ENCODE results near the gene NGFR. TPM values are rescaled to one million over a fixed set of nuclear protein-coding genes. Genes with fewer than 3 reads are reported as not detected.

The NGFR gene
- total RNA-seq, 1 experiment from 2014 or later, result 11.3 TPM

DNA sequence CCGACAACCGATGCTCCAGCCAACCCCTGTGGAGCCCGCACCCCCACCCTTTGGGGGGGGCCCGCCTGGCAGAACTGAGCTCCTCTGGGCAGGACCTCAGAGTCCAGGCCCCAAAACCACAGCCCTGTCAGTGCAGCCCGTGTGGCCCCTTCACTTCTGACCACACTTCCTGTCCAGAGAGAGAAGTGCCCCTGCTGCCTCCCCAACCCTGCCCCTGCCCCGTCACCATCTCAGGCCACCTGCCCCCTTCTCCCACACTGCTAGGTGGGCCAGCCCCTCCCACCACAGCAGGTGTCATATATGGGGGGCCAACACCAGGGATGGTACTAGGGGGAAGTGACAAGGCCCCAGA lies 17.9 kb downstream of the NGFR start:
- ChIA-PET POLR2A (no interaction called here), CTCF (interaction anchor here (1.0 to 13.5 kb wide), 7 partner anchors 8 to 105 kb away, joined by 4 to 199 read pairs (median 7); partner anchors contain the start of gene NGFR)
- H3K27me3 Mint-ChIP-seq (ENCODE audit: low read depth), result no peaks in the 10 kb centered on the region

More for the DNA sequence above, 17.9 kb downstream of the NGFR start:
- DNase-seq (ENCODE audit: low spot score) (no peak), ATAC-seq (no peak)
- Mint-ChIP-seq H3K36me3 (no peaks in the 10 kb centered on the region), H3K4me1 (peaks cover 63% of the 10 kb centered on the region), H3K4me3 (no peak overlapping the region), H3K9me3 (no peaks in the 10 kb centered on the region), H3K27ac (no peak overlapping the region)
- TF ChIP-seq, protein P1, sequence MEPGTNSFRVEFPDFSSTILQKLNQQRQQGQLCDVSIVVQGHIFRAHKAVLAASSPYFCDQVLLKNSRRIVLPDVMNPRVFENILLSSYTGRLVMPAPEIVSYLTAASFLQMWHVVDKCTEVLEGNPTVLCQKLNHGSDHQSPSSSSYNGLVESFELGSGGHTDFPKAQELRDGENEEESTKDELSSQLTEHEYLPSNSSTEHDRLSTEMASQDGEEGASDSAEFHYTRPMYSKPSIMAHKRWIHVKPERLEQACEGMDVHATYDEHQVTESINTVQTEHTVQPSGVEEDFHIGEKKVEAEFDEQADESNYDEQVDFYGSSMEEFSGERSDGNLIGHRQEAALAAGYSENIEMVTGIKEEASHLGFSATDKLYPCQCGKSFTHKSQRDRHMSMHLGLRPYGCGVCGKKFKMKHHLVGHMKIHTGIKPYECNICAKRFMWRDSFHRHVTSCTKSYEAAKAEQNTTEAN (CRISPR knock-in tag; IDR thresholded peaks at IDR 0.05), result no peak
- TF ChIP-seq NR2C2 (CRISPR knock-in tag; IDR thresholded peaks at IDR 0.05), result no peak
- TF ChIP-seq, protein P2, sequence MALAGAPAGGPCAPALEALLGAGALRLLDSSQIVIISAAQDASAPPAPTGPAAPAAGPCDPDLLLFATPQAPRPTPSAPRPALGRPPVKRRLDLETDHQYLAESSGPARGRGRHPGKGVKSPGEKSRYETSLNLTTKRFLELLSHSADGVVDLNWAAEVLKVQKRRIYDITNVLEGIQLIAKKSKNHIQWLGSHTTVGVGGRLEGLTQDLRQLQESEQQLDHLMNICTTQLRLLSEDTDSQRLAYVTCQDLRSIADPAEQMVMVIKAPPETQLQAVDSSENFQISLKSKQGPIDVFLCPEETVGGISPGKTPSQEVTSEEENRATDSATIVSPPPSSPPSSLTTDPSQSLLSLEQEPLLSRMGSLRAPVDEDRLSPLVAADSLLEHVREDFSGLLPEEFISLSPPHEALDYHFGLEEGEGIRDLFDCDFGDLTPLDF (CRISPR knock-in tag; IDR thresholded peaks at IDR 0.05), result no peak
- TF ChIP-seq ZBTB21 (CRISPR knock-in tag; IDR thresholded peaks at IDR 0.05; ENCODE audit: borderline replicate concordance), result no peak
- TF ChIP-seq ZNF138 (CRISPR knock-in tag; conservative IDR thresholded peaks at IDR 0.05), result no peak
- no peak for TF ChIP-seq NR3C1 (CRISPR knock-in tag; conservative IDR thresholded peaks at IDR 0.05; ENCODE audit: low read depth)
- TF ChIP-seq ZNF121 (CRISPR knock-in tag; IDR thresholded peaks at IDR 0.05), result no peak
- TF ChIP-seq, protein P3, sequence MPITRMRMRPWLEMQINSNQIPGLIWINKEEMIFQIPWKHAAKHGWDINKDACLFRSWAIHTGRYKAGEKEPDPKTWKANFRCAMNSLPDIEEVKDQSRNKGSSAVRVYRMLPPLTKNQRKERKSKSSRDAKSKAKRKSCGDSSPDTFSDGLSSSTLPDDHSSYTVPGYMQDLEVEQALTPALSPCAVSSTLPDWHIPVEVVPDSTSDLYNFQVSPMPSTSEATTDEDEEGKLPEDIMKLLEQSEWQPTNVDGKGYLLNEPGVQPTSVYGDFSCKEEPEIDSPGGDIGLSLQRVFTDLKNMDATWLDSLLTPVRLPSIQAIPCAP (CRISPR knock-in tag; IDR thresholded peaks at IDR 0.05), result no peak
- no peak for TF ChIP-seq FOXJ3 (CRISPR knock-in tag; IDR thresholded peaks at IDR 0.05; ENCODE audit: borderline replicate concordance)
- TF ChIP-seq, protein P4, sequence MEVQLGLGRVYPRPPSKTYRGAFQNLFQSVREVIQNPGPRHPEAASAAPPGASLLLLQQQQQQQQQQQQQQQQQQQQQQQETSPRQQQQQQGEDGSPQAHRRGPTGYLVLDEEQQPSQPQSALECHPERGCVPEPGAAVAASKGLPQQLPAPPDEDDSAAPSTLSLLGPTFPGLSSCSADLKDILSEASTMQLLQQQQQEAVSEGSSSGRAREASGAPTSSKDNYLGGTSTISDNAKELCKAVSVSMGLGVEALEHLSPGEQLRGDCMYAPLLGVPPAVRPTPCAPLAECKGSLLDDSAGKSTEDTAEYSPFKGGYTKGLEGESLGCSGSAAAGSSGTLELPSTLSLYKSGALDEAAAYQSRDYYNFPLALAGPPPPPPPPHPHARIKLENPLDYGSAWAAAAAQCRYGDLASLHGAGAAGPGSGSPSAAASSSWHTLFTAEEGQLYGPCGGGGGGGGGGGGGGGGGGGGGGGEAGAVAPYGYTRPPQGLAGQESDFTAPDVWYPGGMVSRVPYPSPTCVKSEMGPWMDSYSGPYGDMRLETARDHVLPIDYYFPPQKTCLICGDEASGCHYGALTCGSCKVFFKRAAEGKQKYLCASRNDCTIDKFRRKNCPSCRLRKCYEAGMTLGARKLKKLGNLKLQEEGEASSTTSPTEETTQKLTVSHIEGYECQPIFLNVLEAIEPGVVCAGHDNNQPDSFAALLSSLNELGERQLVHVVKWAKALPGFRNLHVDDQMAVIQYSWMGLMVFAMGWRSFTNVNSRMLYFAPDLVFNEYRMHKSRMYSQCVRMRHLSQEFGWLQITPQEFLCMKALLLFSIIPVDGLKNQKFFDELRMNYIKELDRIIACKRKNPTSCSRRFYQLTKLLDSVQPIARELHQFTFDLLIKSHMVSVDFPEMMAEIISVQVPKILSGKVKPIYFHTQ (CRISPR knock-in tag; IDR thresholded peaks at IDR 0.05), result no peak
- TF ChIP-seq, protein P5, sequence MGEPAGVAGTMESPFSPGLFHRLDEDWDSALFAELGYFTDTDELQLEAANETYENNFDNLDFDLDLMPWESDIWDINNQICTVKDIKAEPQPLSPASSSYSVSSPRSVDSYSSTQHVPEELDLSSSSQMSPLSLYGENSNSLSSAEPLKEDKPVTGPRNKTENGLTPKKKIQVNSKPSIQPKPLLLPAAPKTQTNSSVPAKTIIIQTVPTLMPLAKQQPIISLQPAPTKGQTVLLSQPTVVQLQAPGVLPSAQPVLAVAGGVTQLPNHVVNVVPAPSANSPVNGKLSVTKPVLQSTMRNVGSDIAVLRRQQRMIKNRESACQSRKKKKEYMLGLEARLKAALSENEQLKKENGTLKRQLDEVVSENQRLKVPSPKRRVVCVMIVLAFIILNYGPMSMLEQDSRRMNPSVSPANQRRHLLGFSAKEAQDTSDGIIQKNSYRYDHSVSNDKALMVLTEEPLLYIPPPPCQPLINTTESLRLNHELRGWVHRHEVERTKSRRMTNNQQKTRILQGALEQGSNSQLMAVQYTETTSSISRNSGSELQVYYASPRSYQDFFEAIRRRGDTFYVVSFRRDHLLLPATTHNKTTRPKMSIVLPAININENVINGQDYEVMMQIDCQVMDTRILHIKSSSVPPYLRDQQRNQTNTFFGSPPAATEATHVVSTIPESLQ (CRISPR knock-in tag; IDR thresholded peaks at IDR 0.05), result no peak
- TF ChIP-seq NFE2L1 (CRISPR knock-in tag; IDR thresholded peaks at IDR 0.05), result no peak
- no peak for TF ChIP-seq ZNF263 (CRISPR knock-in tag; IDR thresholded peaks at IDR 0.05; ENCODE audit: low read depth)
- no peak for TF ChIP-seq ZNF671 (CRISPR knock-in tag; IDR thresholded peaks at IDR 0.05)
- TF ChIP-seq, protein P6, sequence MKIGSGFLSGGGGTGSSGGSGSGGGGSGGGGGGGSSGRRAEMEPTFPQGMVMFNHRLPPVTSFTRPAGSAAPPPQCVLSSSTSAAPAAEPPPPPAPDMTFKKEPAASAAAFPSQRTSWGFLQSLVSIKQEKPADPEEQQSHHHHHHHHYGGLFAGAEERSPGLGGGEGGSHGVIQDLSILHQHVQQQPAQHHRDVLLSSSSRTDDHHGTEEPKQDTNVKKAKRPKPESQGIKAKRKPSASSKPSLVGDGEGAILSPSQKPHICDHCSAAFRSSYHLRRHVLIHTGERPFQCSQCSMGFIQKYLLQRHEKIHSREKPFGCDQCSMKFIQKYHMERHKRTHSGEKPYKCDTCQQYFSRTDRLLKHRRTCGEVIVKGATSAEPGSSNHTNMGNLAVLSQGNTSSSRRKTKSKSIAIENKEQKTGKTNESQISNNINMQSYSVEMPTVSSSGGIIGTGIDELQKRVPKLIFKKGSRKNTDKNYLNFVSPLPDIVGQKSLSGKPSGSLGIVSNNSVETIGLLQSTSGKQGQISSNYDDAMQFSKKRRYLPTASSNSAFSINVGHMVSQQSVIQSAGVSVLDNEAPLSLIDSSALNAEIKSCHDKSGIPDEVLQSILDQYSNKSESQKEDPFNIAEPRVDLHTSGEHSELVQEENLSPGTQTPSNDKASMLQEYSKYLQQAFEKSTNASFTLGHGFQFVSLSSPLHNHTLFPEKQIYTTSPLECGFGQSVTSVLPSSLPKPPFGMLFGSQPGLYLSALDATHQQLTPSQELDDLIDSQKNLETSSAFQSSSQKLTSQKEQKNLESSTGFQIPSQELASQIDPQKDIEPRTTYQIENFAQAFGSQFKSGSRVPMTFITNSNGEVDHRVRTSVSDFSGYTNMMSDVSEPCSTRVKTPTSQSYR (CRISPR knock-in tag; IDR thresholded peaks at IDR 0.05), result no peak
- no peak for TF ChIP-seq MYBL2 (CRISPR knock-in tag; IDR thresholded peaks at IDR 0.05)
- no peak for TF ChIP-seq GRHL2 (CRISPR knock-in tag; IDR thresholded peaks at IDR 0.05; ENCODE audit: insufficient replicate concordance, severe bottlenecking)
- TF ChIP-seq NFYB (CRISPR knock-in tag; conservative IDR thresholded peaks at IDR 0.05; ENCODE audit: low read depth), result no peak

Measured in WTC11 (cell line).